A549 treated with dexamethasone at 1 μM for 4 hours (cell line): ENCODE measurements around the gene SRP14. TPM values are rescaled to one million over a fixed set of nuclear protein-coding genes. Genes with fewer than 3 reads are reported as not detected.

Experiments
- total RNA-seq: library from RNA; stranded (reverse); fragments of 200-300 nt; extraction: Qiagen RNA extraction; gene quantifications from 5 replicates; pipeline ENCODE4 v1.2.3, GENCODE V29; 2022

Gene SRP14, protein sequence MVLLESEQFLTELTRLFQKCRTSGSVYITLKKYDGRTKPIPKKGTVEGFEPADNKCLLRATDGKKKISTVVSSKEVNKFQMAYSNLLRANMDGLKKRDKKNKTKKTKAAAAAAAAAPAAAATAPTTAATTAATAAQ
- 245 to 266 TPM (median 252 TPM) in 5 replicates for total RNA-seq

DNA sequence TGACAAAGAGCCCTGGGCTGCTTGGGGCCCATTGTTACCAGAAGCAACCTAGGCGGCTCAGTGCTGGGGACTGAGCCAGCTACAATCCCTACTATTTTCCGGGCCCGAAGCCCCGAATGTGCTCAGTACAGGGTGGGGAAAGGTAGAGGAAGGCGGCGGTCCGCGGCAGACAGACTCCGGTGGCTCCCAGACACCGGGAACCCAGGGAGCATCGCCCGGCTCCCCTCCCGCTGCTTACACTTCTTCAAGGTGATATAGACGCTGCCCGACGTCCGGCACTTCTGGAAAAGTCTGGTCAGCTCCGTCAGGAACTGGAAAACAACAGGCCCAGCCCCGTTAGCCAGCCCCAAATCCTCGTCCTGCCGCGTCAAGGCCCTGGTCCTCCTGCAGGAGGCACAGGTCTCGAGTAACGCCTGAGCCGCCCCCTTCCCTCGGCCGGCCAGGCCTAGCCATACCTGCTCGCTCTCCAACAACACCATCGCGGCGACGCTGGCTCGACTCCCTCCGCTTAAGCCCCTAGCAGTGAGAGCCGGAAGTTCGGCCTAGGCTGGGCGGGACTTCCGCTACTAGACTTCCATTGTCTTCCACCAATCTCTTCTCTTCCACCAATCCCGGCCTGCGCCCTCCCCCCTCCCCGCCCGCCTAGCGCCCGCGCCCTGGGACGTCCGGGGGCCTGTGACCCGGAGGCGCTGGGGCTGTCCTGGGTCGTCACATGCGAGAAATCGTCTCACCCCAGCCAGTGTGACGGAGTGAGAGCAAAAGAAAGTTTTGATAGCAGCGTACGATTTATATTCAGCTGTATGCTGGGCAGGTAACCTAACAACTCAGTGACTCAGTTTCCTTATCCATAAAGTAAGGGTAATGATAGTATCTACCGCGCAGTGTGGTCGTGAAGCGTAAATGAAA is at the start of gene SRP14:
Gene SRP14 (minus strand): TSS at position 544 of the 906 bp plus-strand sequence. CDS start 65 bp downstream, at position 479.

Other genes with a start within 250 kb of the SRP14 start
- gene GPR176, start 118.9 kb downstream of the SRP14 start, total RNA-seq, result 7.7 to 11.2 TPM (median 10.0 TPM) in 5 replicates
- 17.1 to 19.6 TPM (median 18.0 TPM) in 5 replicates for gene EIF2AK4, start 105.1 kb downstream of the SRP14 start, total RNA-seq
- 1.5 to 2.4 TPM (median 1.9 TPM) in 5 replicates for gene BMF, start 69.7 kb upstream of the SRP14 start, total RNA-seq
- 25.6 to 30.3 TPM (median 28.8 TPM) in 5 replicates for gene BUB1B, start 121.9 kb upstream of the SRP14 start, total RNA-seq
- gene PAK6, start 199.9 kb upstream of the SRP14 start, total RNA-seq, result 0.29 to 0.68 TPM (median 0.34 TPM) in 5 replicates
- 0.20 to 0.49 TPM (median 0.26 TPM) in 5 replicates for gene ANKRD63, start 243.9 kb upstream of the SRP14 start, total RNA-seq